ENCODE results near the gene SAMD4B. TPM values are rescaled to one million over a fixed set of nuclear protein-coding genes. Genes with fewer than 3 reads are reported as not detected.

SAMD4B gene
- total and polyA plus RNA-seq, 9 of the 15 experiments (the other 6 are each of a cell fraction or from before 2014, with no cell fraction given) = 3.4 to 90.5 (median 38.0) TPM

DNA sequence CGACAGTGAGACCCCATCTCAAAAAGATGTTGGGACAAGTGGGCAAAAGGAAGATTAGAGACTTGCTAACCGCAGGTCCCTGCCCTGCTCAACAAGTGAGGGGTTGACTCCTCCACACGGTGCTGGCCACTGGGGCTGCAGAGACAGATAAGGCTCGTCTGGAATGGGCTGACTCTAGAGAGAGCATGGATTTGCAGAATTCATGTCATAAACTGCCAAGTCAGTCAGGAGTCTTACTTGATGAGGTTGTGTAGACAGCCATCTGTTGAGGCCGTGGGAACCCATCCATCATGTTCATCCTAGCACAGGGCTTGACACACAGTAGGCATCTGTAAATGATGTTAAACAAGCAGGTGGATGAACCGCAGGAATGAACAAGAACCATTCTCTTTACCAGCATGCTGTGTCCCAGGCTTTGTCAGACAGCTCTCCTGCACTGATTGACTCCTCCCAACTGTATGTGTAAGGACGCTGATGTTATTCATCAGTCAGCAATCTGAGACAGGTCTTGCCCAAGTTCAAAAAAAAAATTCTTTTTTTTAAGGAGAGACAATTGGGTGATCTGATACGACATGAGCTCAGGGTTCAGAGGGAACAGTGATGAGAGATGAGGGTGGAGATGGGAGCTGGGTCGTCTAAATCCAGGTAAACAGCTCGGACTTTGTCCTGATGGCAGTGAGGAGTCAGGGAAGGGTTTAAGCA is 39.8 kb downstream of the SAMD4B start (continued):
- TF ChIP-seq, protein P1, sequence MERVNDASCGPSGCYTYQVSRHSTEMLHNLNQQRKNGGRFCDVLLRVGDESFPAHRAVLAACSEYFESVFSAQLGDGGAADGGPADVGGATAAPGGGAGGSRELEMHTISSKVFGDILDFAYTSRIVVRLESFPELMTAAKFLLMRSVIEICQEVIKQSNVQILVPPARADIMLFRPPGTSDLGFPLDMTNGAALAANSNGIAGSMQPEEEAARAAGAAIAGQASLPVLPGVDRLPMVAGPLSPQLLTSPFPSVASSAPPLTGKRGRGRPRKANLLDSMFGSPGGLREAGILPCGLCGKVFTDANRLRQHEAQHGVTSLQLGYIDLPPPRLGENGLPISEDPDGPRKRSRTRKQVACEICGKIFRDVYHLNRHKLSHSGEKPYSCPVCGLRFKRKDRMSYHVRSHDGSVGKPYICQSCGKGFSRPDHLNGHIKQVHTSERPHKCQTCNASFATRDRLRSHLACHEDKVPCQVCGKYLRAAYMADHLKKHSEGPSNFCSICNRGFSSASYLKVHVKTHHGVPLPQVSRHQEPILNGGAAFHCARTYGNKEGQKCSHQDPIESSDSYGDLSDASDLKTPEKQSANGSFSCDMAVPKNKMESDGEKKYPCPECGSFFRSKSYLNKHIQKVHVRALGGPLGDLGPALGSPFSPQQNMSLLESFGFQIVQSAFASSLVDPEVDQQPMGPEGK (CRISPR knock-in tag; IDR thresholded peaks at IDR 0.05; ENCODE audit: borderline replicate concordance) = no peak
- TF ChIP-seq, protein P2, sequence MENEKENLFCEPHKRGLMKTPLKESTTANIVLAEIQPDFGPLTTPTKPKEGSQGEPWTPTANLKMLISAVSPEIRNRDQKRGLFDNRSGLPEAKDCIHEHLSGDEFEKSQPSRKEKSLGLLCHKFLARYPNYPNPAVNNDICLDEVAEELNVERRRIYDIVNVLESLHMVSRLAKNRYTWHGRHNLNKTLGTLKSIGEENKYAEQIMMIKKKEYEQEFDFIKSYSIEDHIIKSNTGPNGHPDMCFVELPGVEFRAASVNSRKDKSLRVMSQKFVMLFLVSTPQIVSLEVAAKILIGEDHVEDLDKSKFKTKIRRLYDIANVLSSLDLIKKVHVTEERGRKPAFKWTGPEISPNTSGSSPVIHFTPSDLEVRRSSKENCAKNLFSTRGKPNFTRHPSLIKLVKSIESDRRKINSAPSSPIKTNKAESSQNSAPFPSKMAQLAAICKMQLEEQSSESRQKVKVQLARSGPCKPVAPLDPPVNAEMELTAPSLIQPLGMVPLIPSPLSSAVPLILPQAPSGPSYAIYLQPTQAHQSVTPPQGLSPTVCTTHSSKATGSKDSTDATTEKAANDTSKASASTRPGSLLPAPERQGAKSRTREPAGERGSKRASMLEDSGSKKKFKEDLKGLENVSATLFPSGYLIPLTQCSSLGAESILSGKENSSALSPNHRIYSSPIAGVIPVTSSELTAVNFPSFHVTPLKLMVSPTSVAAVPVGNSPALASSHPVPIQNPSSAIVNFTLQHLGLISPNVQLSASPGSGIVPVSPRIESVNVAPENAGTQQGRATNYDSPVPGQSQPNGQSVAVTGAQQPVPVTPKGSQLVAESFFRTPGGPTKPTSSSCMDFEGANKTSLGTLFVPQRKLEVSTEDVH (IDR thresholded peaks at IDR 0.05; ENCODE audit: low read depth, partially characterized antibody) = no peak
- TF ChIP-seq ZBTB1 (CRISPR knock-in tag; IDR thresholded peaks at IDR 0.05; ENCODE audit: borderline replicate concordance, low read depth) = no peak
- TF ChIP-seq SUPT5H (IDR thresholded peaks at IDR 0.05) = 0 out of 2 replicates have a peak, but pooled peaks have one; percentile 20
- peak; percentile 64; the same call in 1 of the 2 replicates for TF ChIP-seq MTA3 (IDR thresholded peaks at IDR 0.05; ENCODE audit: borderline replicate concordance)
- TF ChIP-seq, protein P3, sequence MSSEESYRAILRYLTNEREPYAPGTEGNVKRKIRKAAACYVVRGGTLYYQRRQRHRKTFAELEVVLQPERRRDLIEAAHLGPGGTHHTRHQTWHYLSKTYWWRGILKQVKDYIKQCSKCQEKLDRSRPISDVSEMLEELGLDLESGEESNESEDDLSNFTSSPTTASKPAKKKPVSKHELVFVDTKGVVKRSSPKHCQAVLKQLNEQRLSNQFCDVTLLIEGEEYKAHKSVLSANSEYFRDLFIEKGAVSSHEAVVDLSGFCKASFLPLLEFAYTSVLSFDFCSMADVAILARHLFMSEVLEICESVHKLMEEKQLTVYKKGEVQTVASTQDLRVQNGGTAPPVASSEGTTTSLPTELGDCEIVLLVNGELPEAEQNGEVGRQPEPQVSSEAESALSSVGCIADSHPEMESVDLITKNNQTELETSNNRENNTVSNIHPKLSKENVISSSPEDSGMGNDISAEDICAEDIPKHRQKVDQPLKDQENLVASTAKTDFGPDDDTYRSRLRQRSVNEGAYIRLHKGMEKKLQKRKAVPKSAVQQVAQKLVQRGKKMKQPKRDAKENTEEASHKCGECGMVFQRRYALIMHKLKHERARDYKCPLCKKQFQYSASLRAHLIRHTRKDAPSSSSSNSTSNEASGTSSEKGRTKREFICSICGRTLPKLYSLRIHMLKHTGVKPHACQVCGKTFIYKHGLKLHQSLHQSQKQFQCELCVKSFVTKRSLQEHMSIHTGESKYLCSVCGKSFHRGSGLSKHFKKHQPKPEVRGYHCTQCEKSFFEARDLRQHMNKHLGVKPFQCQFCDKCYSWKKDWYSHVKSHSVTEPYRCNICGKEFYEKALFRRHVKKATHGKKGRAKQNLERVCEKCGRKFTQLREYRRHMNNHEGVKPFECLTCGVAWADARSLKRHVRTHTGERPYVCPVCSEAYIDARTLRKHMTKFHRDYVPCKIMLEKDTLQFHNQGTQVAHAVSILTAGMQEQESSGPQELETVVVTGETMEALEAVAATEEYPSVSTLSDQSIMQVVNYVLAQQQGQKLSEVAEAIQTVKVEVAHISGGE (CRISPR knock-in tag; IDR thresholded peaks at IDR 0.05) = peak in 1 of 3 experiments; percentile 62; a peak in 2 of 6 replicates
- no peak for TF ChIP-seq KDM5B (IDR thresholded peaks at IDR 0.05; ENCODE audit: insufficient replicate concordance, low read depth, low read length)
- TF ChIP-seq PHB2 (IDR thresholded peaks at IDR 0.05; ENCODE audit: low read depth) = no peak
- TF ChIP-seq MXI1 (IDR thresholded peaks at IDR 0.05; ENCODE audit: low read depth, low read length) = no peak
- TF ChIP-seq, protein P4, sequence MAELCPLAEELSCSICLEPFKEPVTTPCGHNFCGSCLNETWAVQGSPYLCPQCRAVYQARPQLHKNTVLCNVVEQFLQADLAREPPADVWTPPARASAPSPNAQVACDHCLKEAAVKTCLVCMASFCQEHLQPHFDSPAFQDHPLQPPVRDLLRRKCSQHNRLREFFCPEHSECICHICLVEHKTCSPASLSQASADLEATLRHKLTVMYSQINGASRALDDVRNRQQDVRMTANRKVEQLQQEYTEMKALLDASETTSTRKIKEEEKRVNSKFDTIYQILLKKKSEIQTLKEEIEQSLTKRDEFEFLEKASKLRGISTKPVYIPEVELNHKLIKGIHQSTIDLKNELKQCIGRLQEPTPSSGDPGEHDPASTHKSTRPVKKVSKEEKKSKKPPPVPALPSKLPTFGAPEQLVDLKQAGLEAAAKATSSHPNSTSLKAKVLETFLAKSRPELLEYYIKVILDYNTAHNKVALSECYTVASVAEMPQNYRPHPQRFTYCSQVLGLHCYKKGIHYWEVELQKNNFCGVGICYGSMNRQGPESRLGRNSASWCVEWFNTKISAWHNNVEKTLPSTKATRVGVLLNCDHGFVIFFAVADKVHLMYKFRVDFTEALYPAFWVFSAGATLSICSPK (IDR thresholded peaks at IDR 0.05; ENCODE audit: borderline replicate concordance) = no peak
- peak; percentile 96 for TF ChIP-seq GATA2 (CRISPR knock-in tag; IDR thresholded peaks at IDR 0.05)
- TF ChIP-seq EWSR1 (IDR thresholded peaks at IDR 0.05; ENCODE audit: borderline replicate concordance, low read depth, partially characterized antibody) = no peak

Data from K562 (cell line).